ENCODE results near the gene IDH3A.

IDH3A gene

GRCh38 chr15:78129751-78130287 lies 19.3 kb upstream of the IDH3A start:
- DNase-seq, result no peak

GRCh38 chr15:78130466-78131294 lies 18.5 kb upstream of the IDH3A start:
- peak in 1 of 2 donors; percentile 54 for DNase-seq

- peak; percentile 76 to 83 for DNase-seq
These were observed 17.7 kb upstream of the IDH3A start, which contains the start of gene CIB2 for GRCh38 chr15:78131295-78132061. CIB2 (minus strand) TSS chr15:78131445; CDS start chr15:78131215, 230 bp downstream.

GRCh38 chr15:78133801-78134200 lies 15.4 kb upstream of the IDH3A start:
- no peak for DNase-seq

- DNase-seq, result no peak
These were observed 9.6 kb upstream of the IDH3A start for GRCh38 chr15:78139578-78139977.

GRCh38 chr15:78140292-78140691 lies 8.9 kb upstream of the IDH3A start:
- no peak for DNase-seq

- no peak for DNase-seq
These were observed 6.8 kb upstream of the IDH3A start for GRCh38 chr15:78142332-78142731.

- no peak for DNase-seq
These were observed 2.6 kb upstream of the IDH3A start for GRCh38 chr15:78146425-78147154.

GRCh38 chr15:78147566-78147965 lies 1.6 kb upstream of the IDH3A start:
- DNase-seq, result no peak

GRCh38 chr15:78148392-78149067 lies 632 bp upstream of the IDH3A start:
- no peak for DNase-seq

GRCh38 chr15:78149805-78150751 lies 916 bp downstream of the IDH3A start:
- no peak for DNase-seq

GRCh38 chr15:78151075-78151474 lies 1.9 kb downstream of the IDH3A start:
- DNase-seq, result peak in 1 of 2 donors; percentile 13

GRCh38 chr15:78154955-78155354 lies 5.8 kb downstream of the IDH3A start:
- no peak for DNase-seq

GRCh38 chr15:78155355-78155939 lies 6.3 kb downstream of the IDH3A start:
- DNase-seq, result no peak

GRCh38 chr15:78156653-78157052 lies 7.5 kb downstream of the IDH3A start:
- no peak for DNase-seq

- DNase-seq, result no peak
These were observed 8.0 kb downstream of the IDH3A start for GRCh38 chr15:78157203-78157602.

- DNase-seq, result no peak
These were observed 10.2 kb downstream of the IDH3A start for GRCh38 chr15:78159395-78159794.

- peak; percentile 14 to 27 for DNase-seq
These were observed 12.9 kb downstream of the IDH3A start for GRCh38 chr15:78162038-78162437.

- DNase-seq, result no peak
These were observed 14.8 kb downstream of the IDH3A start for GRCh38 chr15:78164010-78164409.

GRCh38 chr15:78167227-78167888 lies 18.2 kb downstream of the IDH3A start:
- DNase-seq, result no peak

All from stimulated activated CD4-positive, alpha-beta T cell treated with anti-CD3 and anti-CD28 coated beads, Interleukin-2, amount 100 ng/mL, for 24 hours (primary cell).